Limb (tissue), 2 donors: Measurements from ENCODE around the gene ZACN.

Experiments
- DNase-seq, 2 donors: peaks; one replicate each; pipeline ENCODE4 v3.0.0-alpha.2; 2016; ENCODE audit errors: extremely low spot score in 2 of 2

Gene ZACN

DNA sequence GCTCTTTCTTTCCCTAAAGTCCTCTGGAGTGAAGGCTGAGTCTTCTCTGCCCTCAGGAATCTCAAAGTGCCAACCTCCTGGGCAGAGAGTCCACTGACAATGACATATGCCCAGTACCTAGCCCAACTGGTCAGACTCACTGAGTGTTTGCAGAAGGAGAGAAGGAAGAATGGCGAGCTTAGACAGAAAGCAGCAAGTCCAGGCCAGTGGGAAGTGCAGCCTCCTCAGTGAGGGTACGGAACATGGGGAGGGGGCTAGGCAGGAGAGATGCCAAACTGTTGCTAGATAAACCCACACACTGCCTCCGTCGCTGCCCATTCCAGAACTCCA lies 23.9 kb downstream of the ZACN start:
- no peak for DNase-seq

DNA sequence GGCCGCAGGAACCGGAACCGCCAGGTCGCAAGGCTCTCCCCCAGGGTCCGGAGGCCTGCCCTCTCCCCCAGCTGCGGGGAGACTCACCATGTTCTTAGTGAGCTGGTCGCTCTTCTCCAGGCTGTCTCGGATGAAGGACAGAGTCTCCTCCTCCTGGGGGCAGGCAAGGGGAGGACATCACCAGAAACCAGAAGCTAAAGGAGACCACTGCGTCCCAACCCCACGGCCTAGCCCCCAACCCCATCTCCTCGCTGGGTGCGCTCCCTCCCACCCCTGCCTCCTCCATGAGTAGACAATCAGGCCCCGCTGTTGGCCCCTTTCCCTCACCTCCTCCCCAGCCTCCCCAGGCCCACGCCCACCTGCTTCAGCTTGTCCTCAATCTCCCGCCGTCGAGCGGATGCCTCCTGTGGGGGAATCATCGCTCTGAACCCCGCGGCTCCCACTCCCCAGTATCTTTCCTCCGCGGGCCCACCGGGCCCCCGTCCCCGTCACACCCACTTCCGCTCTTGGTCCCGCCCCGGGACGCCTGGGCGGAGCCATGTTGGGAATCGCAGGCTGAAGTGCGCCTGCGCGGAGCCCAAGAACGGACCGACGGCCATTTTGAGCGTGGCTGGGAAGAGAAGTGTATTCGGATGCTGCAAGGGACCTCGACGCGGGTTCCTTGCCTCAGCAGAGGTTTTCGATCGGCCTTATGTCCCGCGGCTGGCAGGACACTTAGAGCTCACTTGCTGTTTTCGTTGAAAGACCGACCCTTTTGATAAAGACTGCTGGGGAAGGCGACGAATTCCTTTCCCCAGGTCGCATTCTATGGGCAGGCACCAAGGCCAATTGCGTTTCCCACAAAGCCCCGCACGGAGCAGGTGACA lies 24.5 kb downstream of the ZACN start, which contains the start of gene EXOC7:
Gene EXOC7, minus strand, starts transcription at position 514 of the 866 bp plus-strand sequence. Its CDS starts 95 bp downstream, at position 419.
- DNase-seq = peak; percentile 95 to 97

DNA sequence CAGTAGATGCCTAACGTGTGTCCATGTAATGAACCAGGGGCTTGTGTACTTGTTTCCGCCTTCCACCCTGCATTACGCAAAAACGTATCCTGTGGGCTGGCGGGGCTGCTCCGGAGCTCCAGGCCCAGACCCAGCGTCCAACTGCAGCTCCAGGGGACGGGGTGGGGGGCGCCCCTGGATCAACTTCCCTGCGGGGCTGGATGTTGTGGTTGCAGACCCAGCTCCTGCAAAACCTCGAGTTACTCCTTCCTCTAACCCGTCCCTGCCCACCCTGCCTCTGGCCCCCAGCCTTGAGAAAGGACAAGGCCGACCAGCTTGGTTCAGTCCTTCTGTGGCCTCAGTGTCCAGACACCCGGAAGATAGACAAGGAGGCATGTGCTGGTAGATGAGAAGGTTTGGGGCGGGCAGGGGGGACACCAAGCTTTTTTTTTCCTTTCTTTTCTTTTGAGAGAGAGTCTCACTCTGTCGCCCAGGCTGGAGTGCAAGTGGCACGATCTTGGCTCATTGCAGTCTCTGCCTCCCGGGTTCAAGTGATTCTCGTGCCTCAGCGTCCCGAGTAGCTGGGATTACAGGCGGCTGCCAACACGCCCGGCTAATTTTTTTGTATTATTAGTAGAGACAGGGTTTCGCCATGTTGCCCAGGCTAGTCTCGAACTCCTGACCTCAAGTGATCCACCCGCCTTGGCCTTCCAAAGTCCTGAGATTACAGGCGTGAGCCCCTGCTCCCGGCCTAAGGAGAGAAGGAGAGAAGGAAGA lies 25.3 kb downstream of the ZACN start:
- no peak for DNase-seq

DNA sequence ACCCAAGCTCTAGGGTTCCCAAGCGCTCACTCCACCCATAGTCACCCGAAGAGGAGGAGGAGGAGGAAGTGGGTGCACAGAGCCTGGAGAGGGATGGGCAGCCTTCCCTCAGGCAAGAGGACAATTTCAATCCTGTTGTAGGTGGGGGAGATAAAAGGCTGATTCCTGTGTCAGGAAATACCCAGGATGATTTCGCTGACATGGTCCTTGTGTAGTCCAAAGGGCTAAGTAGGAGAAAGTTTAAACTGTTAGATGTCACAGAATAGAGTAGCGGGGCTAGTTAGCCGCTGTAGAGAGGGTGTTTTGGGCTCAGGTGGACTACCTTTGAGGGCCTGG lies 25.9 kb downstream of the ZACN start:
- DNase-seq = no peak

DNA sequence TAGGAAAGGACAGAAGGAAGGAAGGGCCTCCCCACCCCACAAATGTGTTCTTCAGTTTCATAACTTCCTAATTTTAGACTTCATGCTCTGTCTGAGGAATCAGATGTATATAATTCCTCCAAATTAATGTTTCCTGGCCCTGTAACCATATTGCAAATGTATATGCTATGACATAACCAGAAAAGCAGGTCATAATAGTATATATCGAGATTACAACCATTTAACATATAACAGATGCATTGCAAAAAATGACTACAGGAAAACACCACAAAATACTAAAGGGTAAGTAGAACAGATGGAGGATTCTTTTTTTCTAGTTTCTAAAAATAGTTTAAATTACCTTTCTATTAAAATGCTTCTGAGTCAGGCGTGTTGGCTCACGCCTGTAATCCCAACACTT lies 27.7 kb downstream of the ZACN start:
- peak in 1 of 2 donors; percentile 56 for DNase-seq

DNA sequence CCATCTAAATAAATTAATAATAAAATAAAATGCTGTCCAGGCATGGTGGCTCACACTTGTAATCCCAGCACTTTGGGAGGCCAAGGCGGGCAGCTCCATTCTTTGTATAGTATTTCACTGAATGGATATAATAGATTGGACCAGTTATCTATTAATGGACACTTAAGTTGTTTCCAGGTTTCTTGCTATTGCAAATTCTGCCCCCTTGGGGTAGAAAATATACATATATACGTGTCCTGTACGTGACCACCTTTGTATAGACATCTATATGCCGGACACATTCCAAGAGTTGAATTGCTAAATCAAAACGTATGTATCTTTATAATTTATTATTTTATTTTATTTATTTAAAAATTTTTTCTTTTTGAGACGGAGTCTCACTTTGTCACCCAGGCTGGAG lies 28.5 kb downstream of the ZACN start:
- DNase-seq = no peak

DNA sequence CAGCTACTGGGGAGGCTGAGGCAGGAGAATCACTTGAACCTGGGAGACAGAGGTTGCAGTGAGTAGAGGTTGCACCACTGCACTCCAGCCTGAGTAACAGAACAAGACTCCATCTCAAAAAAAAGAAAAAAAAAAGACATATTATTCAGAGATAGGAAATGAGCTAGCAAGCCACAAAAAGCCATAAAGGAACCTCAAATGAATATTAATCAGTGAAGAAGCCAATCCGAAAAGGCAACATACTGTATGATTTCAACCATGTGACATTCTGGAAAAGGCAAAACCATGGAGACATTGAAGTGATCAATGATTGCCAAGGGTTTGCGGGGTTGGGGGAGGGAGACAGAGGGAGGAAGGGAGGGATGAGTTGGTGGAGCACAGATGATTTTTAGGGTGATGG lies 33.0 kb downstream of the ZACN start:
- DNase-seq = no peak

DNA sequence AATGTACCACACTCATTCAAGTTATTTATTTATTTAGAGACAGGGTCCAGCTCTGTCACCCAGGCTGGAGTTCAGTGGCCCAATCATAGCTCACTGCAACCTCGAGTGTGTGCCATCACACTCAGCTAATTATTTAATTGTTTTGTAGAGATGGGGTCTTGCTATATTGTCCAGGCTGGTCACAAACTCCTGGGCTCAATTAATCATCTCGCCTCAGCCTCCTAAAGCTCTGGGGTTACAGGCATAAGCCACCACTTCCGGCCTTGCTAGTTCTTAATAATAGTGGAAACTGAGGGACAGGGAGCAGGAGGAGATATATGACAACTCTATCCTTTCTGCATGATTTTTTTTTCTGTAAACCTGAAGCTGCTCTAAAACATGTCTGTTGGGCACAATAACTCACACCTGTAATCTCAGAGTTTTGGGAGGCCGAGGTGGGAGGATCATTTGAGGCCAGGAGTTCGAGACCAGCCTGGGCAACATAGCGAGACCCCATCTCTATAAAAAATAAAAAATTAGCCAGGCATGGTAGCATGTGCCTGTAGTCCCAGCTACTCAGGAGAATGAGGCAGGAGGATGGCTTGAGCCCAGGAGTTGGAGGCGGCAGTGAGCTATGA lies 36.3 kb downstream of the ZACN start:
- DNase-seq = no peak

DNA sequence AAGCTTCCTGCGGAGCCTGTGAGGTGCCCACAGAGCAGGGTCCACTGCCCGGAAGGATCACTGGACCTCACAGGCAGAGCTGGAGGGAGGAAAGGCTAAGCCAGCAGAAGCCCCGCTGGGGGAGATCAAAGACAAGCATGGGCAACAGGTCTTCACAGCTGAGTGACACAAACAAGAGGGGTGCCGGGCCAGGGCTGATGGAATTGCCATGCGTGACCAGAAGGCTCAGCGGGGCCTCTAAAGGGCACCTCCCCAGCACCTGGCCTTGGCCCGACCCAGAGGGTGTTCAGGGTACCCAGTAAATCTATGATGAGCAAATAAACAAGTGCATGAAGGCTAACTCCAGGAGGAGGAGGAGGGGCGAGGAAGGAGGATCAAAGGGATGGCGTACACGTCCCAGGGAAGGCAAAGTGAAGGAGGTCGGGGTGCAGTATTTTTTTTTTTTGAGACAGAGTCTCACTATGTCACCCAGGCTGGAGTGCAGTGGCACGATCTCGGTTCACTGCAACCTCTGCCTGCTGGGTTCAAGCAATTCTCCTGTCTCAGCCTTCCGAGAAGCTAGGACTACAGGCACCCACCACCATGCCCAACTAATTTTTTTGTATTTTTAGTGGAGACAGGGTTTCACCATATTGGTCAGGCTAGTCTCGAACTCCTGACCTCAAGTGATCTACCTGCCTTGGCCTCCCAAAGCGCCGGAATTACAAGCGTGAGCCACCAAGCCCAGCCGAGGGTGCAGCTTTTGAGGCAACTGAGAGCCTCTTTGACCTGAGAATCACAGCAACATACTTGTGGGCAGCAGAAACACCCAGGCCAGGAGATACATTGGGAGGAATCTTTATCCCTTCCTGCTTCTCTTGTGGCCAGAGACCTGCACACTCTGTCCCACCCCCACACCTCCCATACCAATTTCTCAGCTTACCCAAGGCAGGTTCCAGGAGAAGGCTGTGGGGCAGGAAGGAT lies 40.7 kb downstream of the ZACN start:
- DNase-seq = peak in 1 of 2 donors; percentile 24

DNA sequence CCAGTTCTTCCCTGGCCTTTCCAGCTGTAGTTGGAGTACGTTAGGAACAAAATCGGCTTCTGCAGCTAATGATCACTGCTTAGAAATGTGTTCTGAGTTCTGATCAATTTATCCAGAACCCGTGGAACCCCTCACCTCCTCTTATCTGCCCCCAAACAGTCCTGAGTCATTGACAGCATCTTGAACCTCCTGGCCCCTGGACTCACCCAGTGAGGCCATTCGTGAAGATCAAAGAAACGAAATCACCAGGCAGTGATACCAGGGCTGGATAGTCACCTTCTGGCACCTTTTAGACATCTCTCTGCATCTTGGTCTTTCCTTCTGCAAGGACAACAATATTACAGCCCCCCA lies 41.7 kb downstream of the ZACN start:
- no peak for DNase-seq

DNA sequence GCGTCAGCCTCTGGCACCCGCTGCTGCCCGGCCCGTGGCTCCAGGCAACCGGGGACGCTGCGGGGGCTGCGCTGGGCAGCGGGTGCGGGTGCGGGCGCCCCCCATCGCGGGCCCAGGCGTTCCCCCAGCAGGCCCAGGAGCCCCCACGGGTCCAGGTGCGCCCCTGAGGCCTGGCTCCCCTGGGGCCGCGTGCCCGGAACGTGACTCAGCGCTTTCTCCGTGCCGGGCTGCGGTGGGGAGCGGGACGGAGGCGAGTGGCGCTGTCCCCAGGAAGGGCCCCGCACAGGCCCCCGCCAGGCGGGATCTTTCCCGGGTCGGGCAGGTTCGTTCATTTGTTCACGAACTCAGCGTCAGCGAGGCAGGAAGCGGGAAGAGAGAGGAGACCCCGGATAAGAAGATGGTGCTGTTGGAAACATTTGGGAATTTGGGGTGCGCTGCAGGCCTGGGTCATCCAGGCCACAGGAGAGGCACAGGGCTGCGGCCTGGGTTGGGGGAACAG lies 43.0 kb downstream of the ZACN start:
- peak in 1 of 2 donors; percentile 65 for DNase-seq

DNA sequence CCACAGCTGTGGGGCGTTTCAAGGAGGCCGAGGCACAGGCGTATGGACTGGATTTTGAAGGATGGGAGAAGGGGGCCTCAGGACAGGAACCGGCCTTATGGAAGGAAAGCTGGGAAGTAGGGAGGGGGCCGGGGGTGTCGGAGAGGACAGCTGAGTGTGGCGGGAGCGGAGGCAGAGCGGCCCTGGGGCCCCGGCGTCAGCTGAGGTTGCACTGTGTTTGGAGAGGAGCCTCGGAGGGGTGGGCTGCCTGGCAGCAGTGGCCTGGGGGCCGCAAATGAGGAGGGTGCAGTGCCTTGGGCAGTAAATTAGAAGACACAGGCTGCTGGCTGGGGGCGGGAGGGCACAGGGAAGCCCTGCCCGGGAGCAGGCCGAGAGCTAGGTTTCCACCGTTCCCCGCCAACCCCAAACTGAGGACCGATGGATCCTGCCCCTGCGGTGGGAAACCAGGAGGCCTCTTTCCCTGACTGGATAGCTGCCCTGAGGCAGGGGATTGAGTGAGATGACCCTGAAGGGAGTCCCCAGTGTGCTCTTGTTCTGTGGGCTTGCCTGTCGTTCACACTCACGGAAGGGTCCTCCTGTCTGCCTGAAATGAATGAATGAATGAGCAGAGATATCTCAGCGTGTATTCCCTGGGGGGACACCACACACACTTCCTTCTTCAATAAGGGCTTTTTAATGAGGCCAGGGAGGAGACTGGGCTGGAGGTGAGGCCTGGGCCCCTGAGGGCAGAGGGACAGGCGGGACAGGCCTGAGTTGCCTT lies 43.6 kb downstream of the ZACN start:
- DNase-seq = peak in 1 of 2 donors; percentile 53

DNA sequence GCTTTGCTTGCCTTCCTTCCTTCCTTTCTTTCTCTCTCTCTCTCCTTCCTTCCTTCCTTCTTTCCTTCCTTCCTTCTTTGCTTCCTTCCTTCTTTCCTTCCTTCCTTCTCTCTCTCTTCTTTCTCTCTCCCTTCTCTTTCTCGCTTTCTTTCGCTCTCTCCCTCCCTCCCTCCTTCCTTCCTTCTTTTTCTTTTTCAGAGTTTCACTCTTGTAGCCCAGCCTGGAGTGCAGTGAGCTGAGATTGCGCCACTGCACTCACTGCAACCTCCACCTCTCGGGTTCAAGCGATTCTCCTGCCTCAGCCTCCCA lies 44.2 kb downstream of the ZACN start:
- DNase-seq = no peak

DNA sequence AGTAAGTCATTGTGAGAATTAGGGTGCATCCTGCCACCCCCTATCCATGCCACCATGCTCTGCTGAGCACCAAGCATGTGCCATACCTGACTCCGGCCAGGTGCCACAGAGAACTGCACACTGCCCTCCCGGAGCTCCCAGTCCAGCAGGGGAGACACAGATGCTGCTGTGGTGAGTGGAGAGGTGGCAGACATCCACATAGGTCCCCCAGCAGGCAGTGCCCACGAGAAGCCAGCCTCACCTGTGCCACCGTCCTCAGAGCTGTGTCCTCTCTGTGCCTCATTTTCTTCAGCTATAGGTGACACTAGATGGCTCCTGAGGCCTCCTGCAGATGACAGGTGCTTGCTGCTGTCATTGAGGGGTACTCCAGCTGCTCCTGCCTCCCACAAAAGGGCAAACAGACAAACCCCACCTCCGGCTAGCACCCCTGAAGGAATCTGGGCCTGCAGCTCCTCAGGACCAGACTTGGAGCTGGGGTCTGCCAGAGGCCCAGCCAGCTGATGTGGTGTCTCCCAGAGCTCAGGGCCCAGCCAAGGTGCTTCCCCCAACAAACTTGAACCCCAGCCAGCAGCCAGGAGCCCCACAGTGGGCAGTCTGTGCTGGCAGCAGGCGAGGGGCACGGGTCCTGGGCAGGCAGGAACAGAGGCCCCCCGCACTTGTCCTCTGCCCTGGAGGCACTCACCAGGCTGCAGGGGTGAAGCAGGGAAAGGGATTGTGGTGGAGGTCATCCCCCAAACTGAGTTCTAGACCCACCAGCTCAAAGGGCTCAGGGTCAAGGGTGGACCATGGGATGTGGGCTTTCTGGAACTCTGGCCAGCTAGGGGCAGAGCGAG lies 45.0 kb downstream of the ZACN start:
- DNase-seq = no peak

DNA sequence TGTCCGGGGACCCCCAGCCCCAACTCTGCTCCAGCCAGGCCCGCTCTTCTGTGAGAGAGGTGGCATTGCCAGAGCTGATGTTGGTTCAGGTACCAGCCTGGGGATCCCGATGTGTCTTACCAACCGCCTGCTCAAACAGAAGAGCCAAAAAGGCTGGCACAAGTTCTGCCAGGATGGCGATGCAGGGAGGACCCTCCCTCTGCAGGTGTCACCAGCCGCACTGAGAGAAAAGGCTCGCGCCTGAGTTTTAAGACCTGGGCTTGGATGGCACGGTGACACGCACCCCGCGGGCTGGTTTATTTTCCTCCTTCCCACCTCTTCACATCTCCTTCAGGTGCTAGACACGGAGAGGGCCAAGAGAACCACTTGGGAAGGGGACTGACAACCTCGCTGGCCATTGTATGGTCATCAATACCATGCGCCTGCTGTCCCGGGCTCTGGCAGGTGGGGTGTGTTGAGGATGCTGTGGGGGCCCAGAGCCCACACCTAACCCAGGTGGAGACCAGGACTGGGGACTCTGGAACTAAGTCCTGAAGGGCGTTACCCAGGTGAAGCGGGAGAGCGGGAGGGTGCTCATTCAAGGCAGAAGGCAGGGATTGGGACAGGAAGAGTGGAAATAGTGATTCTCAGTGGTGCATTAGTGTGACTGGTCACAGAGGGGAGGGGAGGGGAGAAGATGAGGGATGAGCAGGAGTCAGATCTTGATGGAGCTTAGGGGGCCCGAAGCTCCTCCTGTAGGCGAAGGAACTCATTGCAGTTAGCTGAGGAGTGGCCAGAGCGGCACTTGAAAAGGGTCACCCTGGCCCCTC lies 45.8 kb downstream of the ZACN start:
- no peak for DNase-seq

DNA sequence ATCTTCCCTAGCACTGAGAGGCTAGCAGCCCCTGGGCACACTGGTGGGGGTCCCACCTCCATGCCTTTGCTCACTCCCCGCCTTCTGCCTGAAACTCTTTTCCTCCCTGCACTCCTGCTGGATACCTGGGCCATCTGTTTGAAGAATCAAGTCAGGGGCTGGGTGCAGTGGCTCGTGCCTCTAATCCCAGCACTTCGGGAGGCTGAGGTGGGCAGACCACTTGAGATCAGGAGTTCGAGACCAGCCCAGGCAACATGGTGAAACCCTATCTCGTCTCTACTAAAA lies 46.4 kb downstream of the ZACN start:
- DNase-seq = no peak

DNA sequence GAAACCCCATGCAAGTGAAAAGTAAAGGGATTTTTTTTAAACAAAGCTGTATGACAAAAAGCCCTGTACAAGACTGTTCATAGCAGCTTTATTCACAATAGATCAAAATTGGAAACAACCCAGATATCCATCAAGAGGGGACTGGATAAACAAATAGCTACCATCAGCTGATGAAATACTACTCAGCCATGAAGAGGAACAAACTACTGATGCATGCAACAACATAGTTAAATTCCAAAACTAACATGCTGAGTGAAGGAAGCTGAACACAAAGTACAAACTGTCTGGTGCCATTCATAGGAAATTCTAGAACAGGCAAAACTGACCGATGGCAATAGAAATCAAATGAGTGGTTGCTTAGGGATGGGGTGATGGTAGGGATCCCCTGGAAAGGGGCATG lies 46.9 kb downstream of the ZACN start:
- DNase-seq = no peak

DNA sequence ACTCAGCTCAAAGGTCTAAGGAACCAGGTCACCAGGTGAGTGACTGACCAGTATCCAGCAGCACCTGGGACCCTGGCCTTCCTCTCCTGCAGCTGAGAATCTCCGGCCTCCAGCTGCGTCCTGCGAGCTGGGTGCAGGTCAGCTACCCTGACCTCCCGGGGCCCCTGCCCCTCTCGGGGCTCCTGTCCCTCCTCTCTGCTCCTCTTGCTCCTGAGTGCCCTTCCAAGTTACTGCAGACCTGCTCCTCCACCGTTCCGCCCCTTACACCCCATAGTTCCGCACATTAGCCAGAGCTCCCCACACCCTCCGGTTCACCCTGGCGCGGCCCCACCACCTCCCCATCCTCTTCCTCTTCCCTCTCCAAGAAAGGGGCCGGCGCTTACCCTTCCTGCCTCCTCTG lies 51.5 kb downstream of the ZACN start:
- no peak for DNase-seq

DNA sequence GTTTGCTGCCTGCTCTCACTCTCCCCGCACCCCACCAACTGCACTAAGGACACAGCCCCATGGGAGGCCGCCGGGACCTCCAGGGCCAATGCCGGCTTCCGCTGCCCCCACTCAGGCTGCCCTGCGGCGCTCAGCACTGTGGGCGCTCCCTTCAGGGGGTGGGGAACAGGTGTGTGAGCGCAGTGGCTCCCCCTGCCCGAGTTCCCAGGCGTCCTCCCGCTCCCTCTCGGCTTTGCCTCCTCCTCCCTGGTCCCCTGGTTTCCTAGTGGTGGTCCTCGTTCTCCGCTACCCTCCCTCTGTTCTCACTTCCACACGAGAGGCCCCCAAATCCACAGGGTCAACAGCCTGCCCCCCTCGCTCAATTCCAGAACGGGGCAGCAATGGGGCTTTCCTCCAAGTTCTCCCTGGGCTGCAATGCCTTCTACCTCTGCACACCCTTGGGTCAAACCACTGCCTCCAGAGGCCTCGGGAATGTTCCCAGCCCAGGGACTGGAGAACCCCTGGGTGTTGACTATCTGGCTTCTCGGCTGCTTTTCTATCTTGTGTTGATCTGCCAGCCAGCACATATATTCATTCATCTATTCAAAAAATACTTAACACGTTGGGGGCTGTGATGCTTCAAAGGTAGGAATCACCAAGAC lies 52.2 kb downstream of the ZACN start:
- DNase-seq = no peak
